GM23338 (cell line): Measurements from ENCODE around the gene DAPK1. TPM values are rescaled to one million over a fixed set of nuclear protein-coding genes. Genes with fewer than 3 reads are reported as not detected.

Experiments
- ATAC-seq: fragments of 200-7000 bp; cut with Tn5 transposase; 3 replicates; pipeline ENCODE4 v1.9.1; 2020
- DNase-seq: peaks from one replicate; pipeline ENCODE4 v3.0.0-alpha.2; 2015; ENCODE audit warnings: low spot score
- H2AFZ ChIP-seq: fragments of 200-600 bp; sonication (generic); 2 replicates; pipeline ENCODE4 v1.8.0; 2016; ENCODE audit warnings: antibody characterized with exemption, mild to moderate bottlenecking, moderate library complexity
- H3F3A ChIP-seq: fragments of 200-600 bp; sonication (generic); replicated peaks from 2 replicates; pipeline ENCODE4 v1.8.0; 2017; ENCODE audit warnings: antibody characterized with exemption, mixed run types, low read depth
- H3K27ac ChIP-seq: fragments of 200-600 bp; sonication (generic); 2 replicates; pipeline ENCODE4 v1.6.1; 2016; ENCODE audit warnings: low read depth
- H3K27me3 ChIP-seq: fragments of 200-600 bp; sonication (generic); 2 replicates; pipeline ENCODE4 v1.8.0; 2016; ENCODE audit warnings: mild to moderate bottlenecking, mixed run types, moderate library complexity; ENCODE audit not compliant: insufficient read depth
- H3K36me3 ChIP-seq: fragments of 200-600 bp; sonication (generic); 2 replicates; pipeline ENCODE4 v1.8.0; 2016; ENCODE audit warnings: mild to moderate bottlenecking; ENCODE audit not compliant: insufficient read depth
- H3K4me1 ChIP-seq: fragments of 200-600 bp; sonication (generic); 2 replicates; pipeline ENCODE4 v1.8.0; 2016; ENCODE audit warnings: mild to moderate bottlenecking, moderate library complexity; ENCODE audit not compliant: insufficient read depth
- H3K4me2 ChIP-seq: fragments of 200-600 bp; sonication (generic); 2 replicates; pipeline ENCODE4 v1.7.1; 2017; ENCODE audit warnings: mixed run types
- H3K4me3 ChIP-seq: fragments of 200-600 bp; sonication (generic); 2 replicates; pipeline ENCODE4 v1.6.1; 2016; ENCODE audit warnings: mixed run types
- H3K79me2 ChIP-seq: fragments of 200-600 bp; sonication (generic); replicated peaks from 2 replicates; pipeline ENCODE4 v1.8.0; 2017; ENCODE audit warnings: mild to moderate bottlenecking; ENCODE audit not compliant: insufficient read depth
- H3K9me2 ChIP-seq: fragments of 200-600 bp; sonication (generic); 2 replicates; pipeline ENCODE4 v1.8.0; 2017; ENCODE audit not compliant: insufficient read depth
- H4K20me1 ChIP-seq: fragments of 200-600 bp; sonication (generic); replicated peaks from 2 replicates; pipeline ENCODE4 v1.8.0; 2017; ENCODE audit warnings: mild to moderate bottlenecking; ENCODE audit not compliant: insufficient read depth
- H3K27ac Mint-ChIP-seq: 2 replicates; pipeline ENCODE4 v1.8.0; 2020; ENCODE audit warnings: inconsistent platforms, mild to moderate bottlenecking, moderate library complexity, mixed read lengths
- H3K27me3 Mint-ChIP-seq: 3 replicates; pipeline ENCODE4 v1.8.0; 2022; ENCODE audit warnings: low read depth, mild to moderate bottlenecking, moderate library complexity, mixed read lengths, inconsistent platforms; ENCODE audit not compliant: insufficient read depth, poor library complexity
- H3K36me3 Mint-ChIP-seq: 3 replicates; pipeline ENCODE4 v1.8.0; 2021; ENCODE audit warnings: low read depth, mild to moderate bottlenecking, inconsistent platforms, moderate library complexity, mixed read lengths
- H3K4me1 Mint-ChIP-seq: 3 replicates; pipeline ENCODE4 v1.8.0; 2020; ENCODE audit warnings: mild to moderate bottlenecking, inconsistent platforms, mixed read lengths
- H3K4me3 Mint-ChIP-seq: 3 replicates; pipeline ENCODE4 v1.8.0; 2021; ENCODE audit warnings: moderate library complexity, mild to moderate bottlenecking, inconsistent platforms, mixed read lengths
- H3K9me3 Mint-ChIP-seq: 3 replicates; pipeline ENCODE4 v1.8.0; 2020; ENCODE audit warnings: moderate library complexity, mild to moderate bottlenecking, inconsistent platforms, mixed read lengths
- CREB1 ChIP-seq: fragments of 250-450 bp; sonication (Bioruptor Pico); IDR thresholded peaks from 2 replicates; pipeline ENCODE4 v1.5.0; 2020; ENCODE audit warnings: low read depth, mild to moderate bottlenecking, moderate library complexity
- CTCF ChIP-seq, 2 experiments: fragments of 200-600 bp in 1 of 2; sonication (generic) in 1 of 2; conservative IDR thresholded peaks; 2 replicates each; pipeline versions ENCODE4 v1.5.1 to v1.6.1; 2016 to 2017; ENCODE audit warnings: antibody characterized with exemption in 2 of 2, low read depth in 2 of 2, mild to moderate bottlenecking in 2 of 2, moderate library complexity in 1 of 2
- ETS1 ChIP-seq: IDR thresholded peaks from 2 replicates; pipeline ENCODE4 v1.6.1; 2016; ENCODE audit warnings: antibody characterized with exemption
- EZH2 ChIP-seq: fragments of 200-600 bp; sonication (generic); IDR thresholded peaks from one replicate; pipeline ENCODE4 v1.8.0; 2017; ENCODE audit warnings: antibody characterized with exemption, mild to moderate bottlenecking, low read depth; ENCODE audit not compliant: unreplicated experiment
- EZH2phosphoT487 ChIP-seq: fragments of 200-600 bp; sonication (generic); IDR thresholded peaks from one replicate; pipeline ENCODE4 v1.8.1; 2018; ENCODE audit warnings: antibody characterized with exemption; ENCODE audit not compliant: unreplicated experiment
- JUNB ChIP-seq: IDR thresholded peaks from one replicate; pipeline ENCODE4 v1.6.1; 2016; ENCODE audit warnings: antibody characterized with exemption; ENCODE audit not compliant: unreplicated experiment
- NANOG ChIP-seq: IDR thresholded peaks from 2 replicates; pipeline ENCODE4 v1.6.1; 2016; ENCODE audit warnings: antibody characterized with exemption, borderline replicate concordance
- POLR2AphosphoS5 ChIP-seq: IDR thresholded peaks from 2 replicates; pipeline ENCODE4 v1.6.1; 2016; ENCODE audit warnings: antibody characterized with exemption, low read depth
- REST ChIP-seq: IDR thresholded peaks from one replicate; pipeline ENCODE4 v1.6.1; 2018; ENCODE audit warnings: antibody characterized with exemption; ENCODE audit not compliant: unreplicated experiment
- STAT1 ChIP-seq: IDR thresholded peaks from one replicate; pipeline ENCODE4 v1.6.1; 2016; ENCODE audit warnings: antibody characterized with exemption; ENCODE audit not compliant: unreplicated experiment
- ZNF114 ChIP-seq: fragments of 250-450 bp; sonication (Bioruptor Pico); IDR thresholded peaks from 2 replicates; pipeline ENCODE4 v1.5.0; 2020; ENCODE audit warnings: mild to moderate bottlenecking, moderate library complexity
- ZNF331 ChIP-seq: fragments of 250-450 bp; sonication (Bioruptor Pico); IDR thresholded peaks from 2 replicates; pipeline ENCODE4 v1.5.0; 2020; ENCODE audit warnings: low read depth, mild to moderate bottlenecking, moderate library complexity
- ZNF462 ChIP-seq: fragments of 250-450 bp; sonication (Bioruptor Pico); IDR thresholded peaks from 2 replicates; pipeline ENCODE4 v1.5.0; 2020; ENCODE audit warnings: mild to moderate bottlenecking, moderate library complexity
- polyA plus RNA-seq: library from polyadenylated mRNA; unstranded; fragments of >200 nt; fragmentation: Nextera tagmentation; extraction: Ambion mirVana; gene quantifications from 2 replicates; pipeline ENCODE4 v1.2.1, GENCODE V29; 2016
- total RNA-seq: library from RNA; depleted of rRNA; stranded (reverse); fragments of >200 nt; shearing (Covaris generic); gene quantifications from 2 replicates; pipeline ENCODE4 v1.2.3, GENCODE V29; 2014

DAPK1 gene
- total and polyA plus RNA-seq, 2 experiments from 2014 or later = 37.0 to 134 TPM

- no peaks in the 10 kb centered on the region for H3K27me3 ChIP-seq
- ATAC-seq (no peak), DNase-seq (no peak)
- peaks cover 17% of the 10 kb centered on the region for H3K4me1 Mint-ChIP-seq
- no peaks in the 10 kb centered on the region; the same call in 1 of the 2 replicates for H3F3A ChIP-seq
- H3K27me3 Mint-ChIP-seq = peaks cover 3% of the 10 kb centered on the region
- no peak overlapping the region for H2AFZ ChIP-seq
- H3K9me2 ChIP-seq = 0 out of 2 replicates have a peak, but pooled peaks cover 6% of the 10 kb centered on the region
- H4K20me1 ChIP-seq = no peaks in the 10 kb centered on the region
- H3K36me3 ChIP-seq = no peaks in the 10 kb centered on the region
- TF ChIP-seq JUNB (no peak), EZH2 (no peak), ZNF462 (CRISPR knock-in tag) (no peak), ETS1 (no peak), EZH2phosphoT487 (no peak), ZNF331 (CRISPR knock-in tag) (no peak), NANOG (no peak), ZNF114 (no peak), CREB1 (CRISPR knock-in tag) (no peak), POLR2AphosphoS5 (no peak), STAT1 (no peak), CTCF (conservative IDR thresholded peaks at IDR 0.05; ENCODE audit: low read depth in 2 of 2) (no peak), REST (no peak)
- H3K4me3 Mint-ChIP-seq = no peak overlapping the region
- no peaks in the 10 kb centered on the region for H3K36me3 Mint-ChIP-seq
- no peaks in the 10 kb centered on the region for H3K9me3 Mint-ChIP-seq
- no peaks in the 10 kb centered on the region for H3K79me2 ChIP-seq
- H3K4me3 ChIP-seq = no peak overlapping the region
- H3K4me2 ChIP-seq = no peak overlapping the region
- H3K4me1 ChIP-seq = peaks cover 7% of the 10 kb centered on the region; the same call in 1 of the 2 replicates
- H3K27ac ChIP-seq = no peak overlapping the region
- no peak overlapping the region for H3K27ac Mint-ChIP-seq
These were observed 7.4 kb upstream of the DAPK1 start for GRCh38 chr9:87490225-87490624.
